Vagina (tissue), 2 donors: Measurements from ENCODE around the gene GLUD2. TPM values are rescaled to one million over a fixed set of nuclear protein-coding genes. Genes with fewer than 3 reads are reported as not detected.
"Not testable (repeated sequence)": the region's sequence is repeated elsewhere in the genome, so short reads cannot be mapped to it uniquely, and the experiment has no call there.

Experiments used
- DNase-seq, 2 donors: peaks; one replicate each; pipeline ENCODE4 v3.0.0-alpha.2; 2017; ENCODE audit errors: extremely low spot score in 2 of 2
- H3K27ac ChIP-seq: fragments of 200-600 bp; sonication (generic); one replicate; pipeline ENCODE4 v1.5.1; 2019
- H3K27me3 ChIP-seq: fragments of 200-600 bp; sonication (generic); one replicate; pipeline ENCODE4 v1.5.1; 2019
- H3K36me3 ChIP-seq, 2 donors: fragments of 200-600 bp; sonication (generic); one replicate each; pipeline ENCODE4 v1.5.1; 2017 to 2019
- H3K4me1 ChIP-seq: fragments of 200-600 bp; sonication (generic); one replicate; pipeline ENCODE4 v1.5.1; 2019
- H3K4me3 ChIP-seq, 2 donors: fragments of 200-600 bp; sonication (generic); 1 replicate in 1 of 2; 2 replicates in 1 of 2; pipeline ENCODE4 v1.5.1; 2016 to 2019
- H3K9me3 ChIP-seq: fragments of 200-600 bp; sonication (generic); one replicate; pipeline ENCODE4 v1.5.1; 2019
- CTCF ChIP-seq, 3 experiments: fragments of 450-650 bp in 2 of 3; fragments of 200-600 bp in 1 of 3; sonication (generic) in 1 of 3; IDR thresholded peaks; one replicate each; pipeline ENCODE4 v1.5.1; 2017 to 2019; ENCODE audit warnings: antibody characterized with exemption in 3 of 3, mild to moderate bottlenecking in 2 of 3, moderate library complexity in 2 of 3
- POLR2A ChIP-seq, 2 donors: fragments of 450-650 bp; IDR thresholded peaks; one replicate each; pipeline ENCODE4 v1.6.1; 2017; ENCODE audit warnings: antibody characterized with exemption in 2 of 2, mild to moderate bottlenecking in 2 of 2, moderate library complexity in 2 of 2
- POLR2AphosphoS5 ChIP-seq, 2 donors: sonication (generic); formaldehyde crosslinking; IDR thresholded peaks; one replicate each; pipeline ENCODE4 v1.9.0; 2017; ENCODE audit warnings: antibody characterized with exemption in 2 of 2, mild to moderate bottlenecking in 2 of 2, low read depth in 1 of 2; ENCODE audit not compliant: insufficient read depth in 1 of 2
- intact Hi-C: fragments of 100-400 bp; cut with DNase I; formaldehyde crosslinking; loops from one replicate; pipeline ENCODE4 v1.15.1; 2023
- total RNA-seq: library from RNA; depleted of rRNA; stranded (reverse); fragments of >200 nt; gene quantifications from one replicate; pipeline ENCODE4 v1.2.3, GENCODE V29; 2016

GLUD2 gene
- total RNA-seq, 1 donor from 2014 or later, result 0.98 TPM

- Histone ChIP-seq H3K36me3 (no peaks in the 10 kb centered on the region), H3K4me3 (no peak overlapping the region), H3K27me3 (no peaks in the 10 kb centered on the region), H3K27ac (no peak overlapping the region), H3K4me1 (no peaks in the 10 kb centered on the region), H3K9me3 (no peaks in the 10 kb centered on the region)
- no peak for TF ChIP-seq CTCF (IDR thresholded peaks at IDR 0.05)
- TF ChIP-seq POLR2AphosphoS5 (IDR thresholded peaks at IDR 0.05; ENCODE audit: insufficient read depth in 1 of 2, low read depth in 1 of 2), result no peak
- TF ChIP-seq POLR2A (IDR thresholded peaks at IDR 0.05), result no peak
- intact Hi-C loops, result no loop called here
- no peak for DNase-seq
These were observed 4.7 kb downstream of the GLUD2 start for GRCh38 chrX:121052122-121052521.

GRCh38 chrX:121062289-121062688 lies 14.9 kb downstream of the GLUD2 start:
- TF ChIP-seq POLR2AphosphoS5 (IDR thresholded peaks at IDR 0.05; ENCODE audit: insufficient read depth in 1 of 2, low read depth in 1 of 2) (no peak), CTCF (IDR thresholded peaks at IDR 0.05) (no peak), POLR2A (IDR thresholded peaks at IDR 0.05) (no peak)
- H3K27me3 ChIP-seq, result no peaks in the 10 kb centered on the region
- H3K4me1 ChIP-seq, result no peaks in the 10 kb centered on the region
- no peak for DNase-seq
- no peaks in the 10 kb centered on the region for H3K36me3 ChIP-seq
- H3K27ac ChIP-seq, result no peak overlapping the region
- no peak overlapping the region for H3K4me3 ChIP-seq
- intact Hi-C loops, result no loop called here
- no peaks in the 10 kb centered on the region for H3K9me3 ChIP-seq

- H3K27me3 ChIP-seq, result no peaks in the 10 kb centered on the region
- no peaks in the 10 kb centered on the region for H3K36me3 ChIP-seq
- H3K4me1 ChIP-seq, result no peaks in the 10 kb centered on the region
- no peak overlapping the region for H3K4me3 ChIP-seq
- intact Hi-C loops, result no loop called here
- no peak for DNase-seq
- no peak overlapping the region for H3K27ac ChIP-seq
- TF ChIP-seq POLR2AphosphoS5 (IDR thresholded peaks at IDR 0.05; ENCODE audit: insufficient read depth in 1 of 2, low read depth in 1 of 2) (no peak), POLR2A (IDR thresholded peaks at IDR 0.05) (no peak), CTCF (IDR thresholded peaks at IDR 0.05) (no peak)
- H3K9me3 ChIP-seq, result no peaks in the 10 kb centered on the region
These were observed 17.2 kb downstream of the GLUD2 start for GRCh38 chrX:121064579-121064978.

- H3K9me3 ChIP-seq, intact Hi-C loops, H3K27me3 ChIP-seq, H3K36me3 ChIP-seq, H3K27ac ChIP-seq, H3K4me1 ChIP-seq, DNase-seq, H3K4me3 ChIP-seq: not testable (repeated sequence)
These were observed 36.8 kb downstream of the GLUD2 start for GRCh38 chrX:121084247-121084646.

GRCh38 chrX:121084903-121085611 lies 37.6 kb downstream of the GLUD2 start:
- Histone ChIP-seq H3K4me1 (no peaks in the 10 kb centered on the region), H3K27me3 (no peaks in the 10 kb centered on the region), H3K36me3 (no peaks in the 10 kb centered on the region), H3K4me3 (no peak overlapping the region), H3K9me3 (no peaks in the 10 kb centered on the region), H3K27ac (no peak overlapping the region)
- intact Hi-C loops, result no loop called here
- no peak for TF ChIP-seq POLR2AphosphoS5 (IDR thresholded peaks at IDR 0.05; ENCODE audit: insufficient read depth in 1 of 2, low read depth in 1 of 2)
- no peak for TF ChIP-seq POLR2A (IDR thresholded peaks at IDR 0.05)
- no peak for TF ChIP-seq CTCF (IDR thresholded peaks at IDR 0.05)
- DNase-seq, result no peak
